Ovary (tissue), 3 donors: ENCODE data around the gene LANCL3.

Experiments
- EP300 ChIP-seq: sonication (generic); formaldehyde crosslinking; IDR thresholded peaks from one replicate; pipeline ENCODE4 v1.6.1; 2017; ENCODE audit warnings: antibody characterized with exemption
- POLR2A ChIP-seq: fragments of 450-650 bp; IDR thresholded peaks from one replicate; pipeline ENCODE4 v1.6.1; 2017; ENCODE audit warnings: antibody characterized with exemption, mild to moderate bottlenecking, moderate library complexity
- TF ChIP-seq, protein P1 (sequence below), 3 donors: fragments of 450-650 bp in 2 of 3; fragments of 200-600 bp in 1 of 3; IDR thresholded peaks; one replicate each; pipeline versions ENCODE4 v1.5.1 to v1.8.0; 2016 to 2022; ENCODE audit warnings: antibody characterized with exemption in 3 of 3, mild to moderate bottlenecking in 1 of 3
- donor health status: DM: no; HTN: no; CAD: no.

DNA sequence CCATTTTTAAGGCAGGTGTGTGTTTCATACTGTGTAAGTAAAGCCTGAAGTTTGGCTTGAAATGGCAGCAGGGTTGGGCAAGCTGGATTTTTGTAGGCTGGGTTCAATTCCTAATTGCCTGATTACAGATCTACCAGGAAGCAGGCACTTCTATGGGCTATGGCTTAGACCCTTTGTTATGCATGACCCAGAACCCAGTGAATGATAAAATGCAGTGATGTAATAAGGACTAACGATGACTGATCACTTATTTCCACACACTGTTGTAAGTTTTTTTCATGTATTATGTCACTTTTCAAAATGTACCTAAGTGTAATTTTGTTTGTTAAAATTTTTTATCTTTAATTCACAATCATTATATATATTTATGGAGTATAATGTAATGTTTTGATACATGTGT lies 8.6 kb downstream of the LANCL3 start:
- no peak for TF ChIP-seq EP300
- TF ChIP-seq, protein P1, sequence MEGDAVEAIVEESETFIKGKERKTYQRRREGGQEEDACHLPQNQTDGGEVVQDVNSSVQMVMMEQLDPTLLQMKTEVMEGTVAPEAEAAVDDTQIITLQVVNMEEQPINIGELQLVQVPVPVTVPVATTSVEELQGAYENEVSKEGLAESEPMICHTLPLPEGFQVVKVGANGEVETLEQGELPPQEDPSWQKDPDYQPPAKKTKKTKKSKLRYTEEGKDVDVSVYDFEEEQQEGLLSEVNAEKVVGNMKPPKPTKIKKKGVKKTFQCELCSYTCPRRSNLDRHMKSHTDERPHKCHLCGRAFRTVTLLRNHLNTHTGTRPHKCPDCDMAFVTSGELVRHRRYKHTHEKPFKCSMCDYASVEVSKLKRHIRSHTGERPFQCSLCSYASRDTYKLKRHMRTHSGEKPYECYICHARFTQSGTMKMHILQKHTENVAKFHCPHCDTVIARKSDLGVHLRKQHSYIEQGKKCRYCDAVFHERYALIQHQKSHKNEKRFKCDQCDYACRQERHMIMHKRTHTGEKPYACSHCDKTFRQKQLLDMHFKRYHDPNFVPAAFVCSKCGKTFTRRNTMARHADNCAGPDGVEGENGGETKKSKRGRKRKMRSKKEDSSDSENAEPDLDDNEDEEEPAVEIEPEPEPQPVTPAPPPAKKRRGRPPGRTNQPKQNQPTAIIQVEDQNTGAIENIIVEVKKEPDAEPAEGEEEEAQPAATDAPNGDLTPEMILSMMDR (IDR thresholded peaks at IDR 0.05) = no peak
- TF ChIP-seq POLR2A = no peak
